Calu3 (cell line): ENCODE measurements around the gene FAM161A. TPM values are rescaled to one million over a fixed set of nuclear protein-coding genes. Genes with fewer than 3 reads are reported as not detected.
"Not testable (repeated sequence)": the region's sequence is repeated elsewhere in the genome, so short reads cannot be mapped to it uniquely, and the experiment has no call there.

Experiments
- BruUV-seq: library from RNA; stranded (reverse); fragments of 400-500 nt; replicated peaks from 2 replicates; lab custom pipeline; 2021; lab: Mats Ljungman, UMichigan
- CTCF ChIA-PET: fragments of 300-600 bp; sonication (Branson Sonifier 250); formaldehyde crosslinking; loops from one replicate; lab custom pipeline; 2022; ENCODE audit warnings: antibody characterized with exemption; lab: Charles Lee
- DNase-seq: peaks from one replicate; pipeline ENCODE4 v3.0.0; 2022
- H3K27ac Mint-ChIP-seq: one replicate; pipeline ENCODE4 v1.8.0; 2022; ENCODE audit warnings: mixed read lengths; ENCODE audit not compliant: unreplicated experiment
- H3K27me3 Mint-ChIP-seq: one replicate; pipeline ENCODE4 v1.8.0; 2022; ENCODE audit warnings: mixed read lengths; ENCODE audit not compliant: unreplicated experiment
- H3K36me3 Mint-ChIP-seq: one replicate; pipeline ENCODE4 v1.8.0; 2022; ENCODE audit warnings: mild to moderate bottlenecking, moderate library complexity, mixed read lengths; ENCODE audit not compliant: insufficient read depth, unreplicated experiment
- H3K4me1 Mint-ChIP-seq: one replicate; pipeline ENCODE4 v1.8.0; 2022; ENCODE audit warnings: mild to moderate bottlenecking, low read depth, mixed read lengths; ENCODE audit not compliant: unreplicated experiment
- H3K4me3 Mint-ChIP-seq: one replicate; pipeline ENCODE4 v1.8.0; 2022; ENCODE audit warnings: mild to moderate bottlenecking, low read depth, moderate library complexity, mixed read lengths; ENCODE audit not compliant: unreplicated experiment
- H3K9me3 Mint-ChIP-seq: one replicate; pipeline ENCODE4 v1.8.0; 2022; ENCODE audit warnings: low read depth, mixed read lengths; ENCODE audit not compliant: unreplicated experiment
- CTCF ChIP-seq: fragments of 200-600 bp; IDR thresholded peaks from one replicate; pipeline ENCODE4 v1.8.0; 2022; ENCODE audit warnings: antibody characterized with exemption; ENCODE audit not compliant: unreplicated experiment
- intact Hi-C: fragments of 100-400 bp; cut with micrococcal nuclease; formaldehyde crosslinking; loops from one replicate; pipeline ENCODE4 v1.10.0; 2022; ENCODE audit not compliant: unreplicated experiment
- total RNA-seq: library from RNA; stranded (reverse); gene quantifications from 2 replicates; pipeline ENCODE4 v1.2.3, GENCODE V29; 2022

FAM161A gene
- total RNA-seq, 1 experiment from 2014 or later = 9.1 TPM

GRCh38 chr2:61799099-61799498, 54.8 kb downstream of the FAM161A start:
- Mint-ChIP-seq H3K4me1 (peaks cover 7% of the 10 kb centered on the region), H3K9me3 (no peaks in the 10 kb centered on the region), H3K36me3 (no peaks in the 10 kb centered on the region), H3K4me3 (no peak overlapping the region), H3K27ac (no peak overlapping the region), H3K27me3 (no peaks in the 10 kb centered on the region)
- no TSS peak for BruUV-seq
- CTCF ChIA-PET = interaction anchor here (0.6 to 0.8 kb wide), 4 partner anchors 67 to 1124 kb away, joined by 4 to 12 read pairs (median 7); no protein-coding TSS in a partner anchor
- no peak for TF ChIP-seq CTCF
- intact Hi-C loops = loop anchor here (10.0 kb wide), 1 partner anchor 124 kb away; no protein-coding TSS in a partner anchor
- DNase-seq = no peak

- H3K27me3 Mint-ChIP-seq, CTCF ChIA-PET, H3K36me3 Mint-ChIP-seq, BruUV-seq, H3K27ac Mint-ChIP-seq, H3K4me3 Mint-ChIP-seq, H3K4me1 Mint-ChIP-seq, DNase-seq, H3K9me3 Mint-ChIP-seq: not testable (repeated sequence)
- intact Hi-C loops = loop anchor here (10.0 kb wide), 1 partner anchor 123 kb away; no protein-coding TSS in a partner anchor
Observed at GRCh38 chr2:61797446-61797845, 56.4 kb downstream of the FAM161A start.

- H3K27ac Mint-ChIP-seq = no peak overlapping the region
- peaks cover 16% of the 10 kb centered on the region for H3K4me1 Mint-ChIP-seq
Observed at GRCh38 chr2:61795408-61795807, 58.5 kb downstream of the FAM161A start.

GRCh38 chr2:61793389-61793836, 60.4 kb downstream of the FAM161A start:
- peak; percentile 80 for DNase-seq
- Mint-ChIP-seq H3K4me3 (no peak overlapping the region), H3K36me3 (no peaks in the 10 kb centered on the region), H3K27ac (no peak overlapping the region), H3K9me3 (no peaks in the 10 kb centered on the region), H3K27me3 (no peaks in the 10 kb centered on the region), H3K4me1 (peaks cover 16% of the 10 kb centered on the region)
- peak; percentile 70 for TF ChIP-seq CTCF
- CTCF ChIA-PET = interaction anchor here (0.7 kb wide), 1 partner anchor 1942 kb away, joined by 5 read pairs; no protein-coding TSS in a partner anchor
- BruUV-seq = no TSS peak
- intact Hi-C loops = loop anchor here (10.0 kb wide), 1 partner anchor 119 kb away; no protein-coding TSS in a partner anchor

More at GRCh38 chr2:61795408-61795807, 58.5 kb downstream of the FAM161A start:
- H3K4me3 Mint-ChIP-seq = no peak overlapping the region
- DNase-seq = no peak
- BruUV-seq = no TSS peak
- CTCF ChIA-PET = no interaction called here
- no peaks in the 10 kb centered on the region for H3K27me3 Mint-ChIP-seq
- H3K9me3 Mint-ChIP-seq = no peaks in the 10 kb centered on the region
- H3K36me3 Mint-ChIP-seq = no peaks in the 10 kb centered on the region
- intact Hi-C loops = loop anchor here (10.0 kb wide), 1 partner anchor 121 kb away; no protein-coding TSS in a partner anchor
- no peak for TF ChIP-seq CTCF

- H3K9me3 Mint-ChIP-seq = no peaks in the 10 kb centered on the region
- H3K27ac Mint-ChIP-seq = peak overlapping the region; percentile 35
- no TSS peak for BruUV-seq
- H3K4me1 Mint-ChIP-seq = peaks cover 8% of the 10 kb centered on the region
- DNase-seq = no peak
- no peak for TF ChIP-seq CTCF
- no peaks in the 10 kb centered on the region for H3K36me3 Mint-ChIP-seq
- H3K4me3 Mint-ChIP-seq = no peak overlapping the region
- CTCF ChIA-PET = interaction anchor here (0.7 to 1.0 kb wide), 2 partner anchors 79 to 366 kb away, joined by 3 read pairs; no protein-coding TSS in a partner anchor
- intact Hi-C loops = loop anchor here (10.0 kb wide), 1 partner anchor 118 kb away; no protein-coding TSS in a partner anchor
- H3K27me3 Mint-ChIP-seq = no peaks in the 10 kb centered on the region
Observed at GRCh38 chr2:61792355-61792890, 61.4 kb downstream of the FAM161A start.
